BLaER1 (cell line): ENCODE measurements around the gene THAP8.

Source experiments
- H3K27ac ChIP-seq: shearing (Covaris generic); formaldehyde crosslinking; 2 replicates; pipeline ENCODE4 v1.8.1; 2022
- H3K27me3 ChIP-seq: shearing (Covaris generic); formaldehyde crosslinking; 2 replicates; pipeline ENCODE4 v1.8.1; 2022
- H3K36me3 ChIP-seq: shearing (Covaris generic); formaldehyde crosslinking; 2 replicates; pipeline ENCODE4 v1.8.1; 2022
- H3K4me1 ChIP-seq: shearing (Covaris generic); formaldehyde crosslinking; 2 replicates; pipeline ENCODE4 v1.8.1; 2022
- H3K4me2 ChIP-seq: shearing (Covaris generic); formaldehyde crosslinking; 2 replicates; pipeline ENCODE4 v1.8.1; 2022
- H3K4me3 ChIP-seq: shearing (Covaris generic); formaldehyde crosslinking; 2 replicates; pipeline ENCODE4 v1.8.1; 2022
- H3K9ac ChIP-seq: shearing (Covaris generic); formaldehyde crosslinking; 2 replicates; pipeline ENCODE4 v1.8.1; 2022
- H3K9me3 ChIP-seq: shearing (Covaris generic); formaldehyde crosslinking; 2 replicates; pipeline ENCODE4 v1.8.1; 2022
- H4K20me1 ChIP-seq: shearing (Covaris generic); formaldehyde crosslinking; 2 replicates; pipeline ENCODE4 v1.8.1; 2022
- Cebpa-rat ChIP-seq: shearing (Covaris generic); IDR thresholded peaks from 2 replicates; pipeline ENCODE4 v1.8.1; 2022

The THAP8 gene

DNA sequence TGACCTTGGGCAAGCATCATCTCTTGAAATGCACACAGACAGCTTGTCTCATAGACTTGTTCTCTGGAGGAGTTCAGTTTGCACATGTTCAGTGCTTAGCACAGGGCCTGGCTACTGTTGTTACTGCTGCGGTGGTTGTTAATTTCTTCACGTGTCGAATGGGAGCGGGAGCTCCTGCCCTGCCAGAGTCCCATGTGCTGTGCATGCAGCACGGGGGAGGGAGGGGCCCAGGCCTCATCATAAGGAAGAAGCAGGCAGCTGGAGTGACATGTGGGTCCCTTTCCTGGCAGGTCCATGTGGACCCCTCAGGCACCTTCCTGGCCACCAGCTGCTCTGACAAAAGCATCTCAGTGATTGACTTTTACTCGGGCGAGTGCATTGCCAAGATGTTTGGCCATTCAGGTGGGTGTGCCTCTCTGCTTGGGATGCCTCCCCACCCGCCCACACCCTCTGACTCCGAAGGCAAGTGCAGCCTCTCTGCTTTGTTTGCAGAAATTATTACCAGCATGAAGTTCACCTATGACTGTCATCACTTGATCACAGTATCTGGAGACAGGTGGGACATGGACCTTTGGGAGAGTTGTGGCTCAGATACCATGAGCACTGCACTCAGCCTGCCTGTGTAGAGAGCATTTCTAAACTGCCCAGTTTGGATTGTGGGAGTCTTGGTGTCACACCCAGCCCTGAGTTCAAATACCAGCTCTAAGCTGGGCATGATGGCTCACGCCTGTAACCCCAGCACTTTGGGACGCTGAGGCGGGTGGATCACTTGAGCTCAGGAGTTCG lies 37.0 kb upstream of the THAP8 start:
- H3K27ac ChIP-seq = no peak overlapping the region
- H3K4me1 ChIP-seq = no peaks in the 10 kb centered on the region
- H3K9me3 ChIP-seq = no peaks in the 10 kb centered on the region
- H3K4me2 ChIP-seq = no peak overlapping the region
- H3K27me3 ChIP-seq = no peaks in the 10 kb centered on the region
- H3K9ac ChIP-seq = no peak overlapping the region
- H4K20me1 ChIP-seq = no peaks in the 10 kb centered on the region
- H3K4me3 ChIP-seq = no peak overlapping the region
- H3K36me3 ChIP-seq = peaks cover 99% of the 10 kb centered on the region
- no peak for TF ChIP-seq Cebpa-rat

DNA sequence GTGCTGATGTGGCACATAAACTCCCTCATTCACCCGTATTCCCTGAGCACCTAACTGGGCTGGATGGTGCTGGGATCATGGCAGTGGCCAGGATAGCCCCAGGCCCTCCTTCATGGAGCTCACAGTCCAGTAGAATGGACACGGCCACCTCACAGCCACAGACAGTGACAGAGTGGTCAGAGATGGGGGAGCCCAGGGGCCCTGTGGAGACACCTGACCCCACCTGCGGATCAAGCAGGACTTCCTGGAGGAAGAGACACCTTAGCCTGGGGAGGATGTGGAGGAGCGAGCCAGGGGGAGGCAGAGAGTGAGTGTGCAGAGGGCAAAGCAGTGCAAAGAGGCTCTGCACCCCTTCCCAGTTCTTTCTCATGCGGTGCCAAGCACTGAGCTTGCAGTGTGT lies 35.8 kb upstream of the THAP8 start:
- Histone ChIP-seq H3K36me3 (peaks cover 99% of the 10 kb centered on the region), H3K27me3 (no peaks in the 10 kb centered on the region), H3K27ac (no peak overlapping the region), H4K20me1 (no peaks in the 10 kb centered on the region), H3K4me3 (no peak overlapping the region), H3K9me3 (no peaks in the 10 kb centered on the region), H3K9ac (no peak overlapping the region), H3K4me2 (no peak overlapping the region), H3K4me1 (no peaks in the 10 kb centered on the region)
- no peak for TF ChIP-seq Cebpa-rat

GRCh38 chr19:36086326-36086725 lies 32.2 kb upstream of the THAP8 start:
- Histone ChIP-seq H3K27ac (no peak overlapping the region), H4K20me1 (no peaks in the 10 kb centered on the region; the same call in 1 of the 2 replicates), H3K4me3 (no peak overlapping the region), H3K9me3 (no peaks in the 10 kb centered on the region), H3K9ac (no peak overlapping the region), H3K36me3 (peaks cover 100% of the 10 kb centered on the region), H3K4me2 (no peak overlapping the region), H3K27me3 (no peaks in the 10 kb centered on the region), H3K4me1 (no peaks in the 10 kb centered on the region)
- TF ChIP-seq Cebpa-rat = no peak

DNA sequence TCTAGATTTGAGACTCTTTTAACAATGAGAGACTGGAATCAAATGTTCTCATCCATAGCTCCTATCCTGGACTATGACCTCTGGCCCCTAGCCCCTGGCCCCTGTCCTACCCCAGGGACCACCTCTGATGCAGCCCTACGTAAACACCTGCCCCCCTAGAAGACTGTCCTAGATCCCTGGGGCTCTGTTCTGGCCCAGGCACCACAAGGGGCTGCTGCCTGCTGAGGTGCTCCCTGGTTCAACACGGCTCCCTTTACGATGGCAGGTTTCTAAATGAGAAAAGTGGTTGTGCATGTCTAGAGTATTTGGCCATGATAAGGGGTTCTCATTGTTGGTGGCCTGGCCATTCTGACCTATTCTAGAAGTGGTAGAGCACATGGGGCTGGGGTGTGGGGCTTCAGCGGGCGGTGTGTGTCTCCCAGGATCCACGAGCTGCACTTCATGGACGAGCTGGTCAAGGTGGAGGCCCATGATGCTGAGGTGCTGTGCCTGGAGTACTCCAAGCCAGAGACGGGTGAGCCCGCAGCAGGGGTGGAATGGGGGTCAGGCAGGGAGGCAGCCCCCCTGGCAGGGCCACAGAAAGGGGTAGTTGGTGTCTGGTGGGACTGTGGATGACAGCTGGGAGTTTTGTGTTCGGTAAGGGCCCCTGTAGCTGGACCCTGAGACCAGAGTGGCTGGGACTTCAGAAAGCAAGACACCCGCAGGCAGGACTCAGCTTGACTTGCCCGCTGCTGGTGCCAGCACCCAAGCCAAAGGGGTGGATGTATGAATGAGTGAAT lies 30.3 kb upstream of the THAP8 start:
- no peak overlapping the region for H3K4me3 ChIP-seq
- H3K4me2 ChIP-seq = no peak overlapping the region
- H3K36me3 ChIP-seq = peaks cover 98% of the 10 kb centered on the region

DNA sequence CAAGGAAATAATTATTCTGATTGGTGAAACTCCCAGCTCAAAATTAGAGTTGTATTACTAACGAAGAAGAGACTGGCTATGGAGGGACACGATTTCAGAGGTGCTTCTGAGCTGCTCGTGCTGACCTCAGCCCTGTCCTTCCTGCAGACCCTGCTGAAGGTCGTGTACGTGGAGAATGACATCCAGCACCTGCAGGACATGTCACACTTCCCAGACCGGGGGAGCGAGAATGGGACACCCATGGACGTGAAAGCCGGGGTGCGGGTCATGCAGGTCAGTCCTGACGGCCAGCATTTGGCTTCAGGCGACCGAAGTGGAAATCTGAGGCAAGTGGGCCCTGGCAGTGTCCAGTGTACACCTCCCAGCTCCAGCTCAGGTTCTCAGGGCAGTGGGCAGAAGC lies 28.8 kb upstream of the THAP8 start:
- no peaks in the 10 kb centered on the region for H3K27me3 ChIP-seq
- no peak overlapping the region for H3K9ac ChIP-seq
- H3K4me3 ChIP-seq = no peak overlapping the region
- no peak for TF ChIP-seq Cebpa-rat
- H3K4me2 ChIP-seq = no peak overlapping the region
- H3K4me1 ChIP-seq = no peaks in the 10 kb centered on the region
- H3K36me3 ChIP-seq = peaks cover 96% of the 10 kb centered on the region
- H3K9me3 ChIP-seq = no peaks in the 10 kb centered on the region
- no peaks in the 10 kb centered on the region; the same call in 1 of the 2 replicates for H4K20me1 ChIP-seq
- no peak overlapping the region for H3K27ac ChIP-seq

More for the DNA sequence above, 30.3 kb upstream of the THAP8 start:
- Histone ChIP-seq H3K27ac (no peak overlapping the region), H3K27me3 (no peaks in the 10 kb centered on the region), H4K20me1 (no peaks in the 10 kb centered on the region; the same call in 1 of the 2 replicates), H3K4me1 (no peaks in the 10 kb centered on the region), H3K9ac (no peak overlapping the region), H3K9me3 (no peaks in the 10 kb centered on the region)
- no peak for TF ChIP-seq Cebpa-rat

- Histone ChIP-seq H3K4me3 (no peak overlapping the region), H3K27me3 (no peaks in the 10 kb centered on the region), H3K4me1 (no peaks in the 10 kb centered on the region), H3K9ac (no peak overlapping the region), H3K4me2 (no peak overlapping the region), H3K27ac (no peak overlapping the region), H4K20me1 (no peaks in the 10 kb centered on the region; the same call in 1 of the 2 replicates), H3K36me3 (peaks cover 95% of the 10 kb centered on the region), H3K9me3 (no peaks in the 10 kb centered on the region)
- no peak for TF ChIP-seq Cebpa-rat
These were observed 27.8 kb upstream of the THAP8 start for GRCh38 chr19:36081894-36082293.

- no peaks in the 10 kb centered on the region for H3K9me3 ChIP-seq
- H3K27me3 ChIP-seq = no peaks in the 10 kb centered on the region
- H3K4me2 ChIP-seq = no peak overlapping the region
- H3K4me1 ChIP-seq = no peaks in the 10 kb centered on the region
- H3K27ac ChIP-seq = no peak overlapping the region
- H3K36me3 ChIP-seq = peaks cover 93% of the 10 kb centered on the region
- TF ChIP-seq Cebpa-rat = no peak
- no peak overlapping the region for H3K9ac ChIP-seq
- no peaks in the 10 kb centered on the region; the same call in 1 of the 2 replicates for H4K20me1 ChIP-seq
- H3K4me3 ChIP-seq = no peak overlapping the region
These were observed 27.3 kb upstream of the THAP8 start for GRCh38 chr19:36081385-36081784.

GRCh38 chr19:36079389-36079945 lies 25.4 kb upstream of the THAP8 start:
- Histone ChIP-seq H3K27ac (no peak overlapping the region), H3K9me3 (no peaks in the 10 kb centered on the region), H3K4me2 (no peak overlapping the region), H3K36me3 (peaks cover 93% of the 10 kb centered on the region), H3K9ac (no peak overlapping the region), H4K20me1 (no peaks in the 10 kb centered on the region; the same call in 1 of the 2 replicates), H3K4me1 (no peaks in the 10 kb centered on the region), H3K4me3 (no peak overlapping the region), H3K27me3 (no peaks in the 10 kb centered on the region)
- no peak for TF ChIP-seq Cebpa-rat

- H3K4me1 ChIP-seq = no peaks in the 10 kb centered on the region
- no peak overlapping the region for H3K4me3 ChIP-seq
- no peaks in the 10 kb centered on the region for H3K27me3 ChIP-seq
- peaks cover 7% of the 10 kb centered on the region; the same call in 1 of the 2 replicates for H3K9me3 ChIP-seq
- H3K4me2 ChIP-seq = no peak overlapping the region
- TF ChIP-seq Cebpa-rat = no peak
- H4K20me1 ChIP-seq = no peaks in the 10 kb centered on the region
- H3K27ac ChIP-seq = no peak overlapping the region
- peaks cover 92% of the 10 kb centered on the region for H3K36me3 ChIP-seq
- no peak overlapping the region for H3K9ac ChIP-seq
These were observed 19.2 kb upstream of the THAP8 start for GRCh38 chr19:36073121-36073876.
